ENCODE results near the gene ANKAR.

DNA sequence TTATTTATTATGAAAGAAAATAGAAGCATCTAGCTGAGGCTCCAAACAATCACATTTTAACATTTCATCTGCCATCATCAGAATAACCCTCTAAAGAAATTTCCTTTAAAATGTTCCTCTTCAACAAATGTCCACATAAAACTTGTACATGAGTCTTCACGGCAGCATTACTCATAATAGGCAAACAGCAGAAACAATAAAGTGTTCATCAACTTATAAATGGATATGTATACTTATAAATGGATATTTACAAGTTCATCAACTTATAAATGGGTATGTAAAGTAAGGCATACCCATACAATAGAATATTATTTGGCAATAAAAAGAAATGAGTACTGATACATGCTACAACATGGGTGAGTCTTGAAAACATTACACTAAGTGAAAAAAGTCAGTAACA is 46.7 kb upstream of the ANKAR start:
- TF ChIP-seq GABPA (IDR thresholded peaks at IDR 0.05; ENCODE audit: borderline replicate concordance, insufficient read depth, low read length), result no peak
- no peak for TF ChIP-seq EZH2 (IDR thresholded peaks at IDR 0.05; ENCODE audit: low read depth, low read length, severe bottlenecking)
- TF ChIP-seq POLR2AphosphoS5 (IDR thresholded peaks at IDR 0.05; ENCODE audit: low read depth, low read length), result no peak
- TF ChIP-seq CTCF (IDR thresholded peaks at IDR 0.05; ENCODE audit: control extremely low read depth in 1 of 3, insufficient read depth in 1 of 3, low read depth in 1 of 3, low read length in 3 of 3), result no peak
- no peak for TF ChIP-seq JUN (IDR thresholded peaks at IDR 0.05; ENCODE audit: low read depth, low read length)
- no peak for TF ChIP-seq RAD21 (IDR thresholded peaks at IDR 0.05 in 1 of 2, conservative IDR thresholded peaks at IDR 0.05 in 1 of 2; ENCODE audit: low read depth in 2 of 2, low read length in 2 of 2)
- no peak for TF ChIP-seq POLR2A (IDR thresholded peaks at IDR 0.05; ENCODE audit: control extremely low read depth in 1 of 2, low read depth in 2 of 2, low read length in 2 of 2)
- no peak for TF ChIP-seq EP300 (IDR thresholded peaks at IDR 0.05; ENCODE audit: borderline replicate concordance in 1 of 2, low read depth in 2 of 2, low read length in 2 of 2)
- no peak for TF ChIP-seq MAFK (IDR thresholded peaks at IDR 0.05; ENCODE audit: low read depth, low read length)
- no peak for TF ChIP-seq RNF2 (IDR thresholded peaks at IDR 0.05; ENCODE audit: borderline replicate concordance, low read depth, low read length, missing control alignments, poor library complexity, severe bottlenecking)
